GM12864 (cell line): ENCODE measurements around the gene PDE12.
A peak's percentile ranks its signal among the peaks of the same experiment; 100 is the strongest.

Source experiments
- DNase-seq: peaks from one replicate; pipeline ENCODE4 v3.0.0-alpha.2; 2011; ENCODE audit warnings: low read depth
- H3K4me3 ChIP-seq: 2 replicates; pipeline ENCODE4 v1.5.1; 2011; ENCODE audit warnings: mild to moderate bottlenecking, low read depth, low read length, control low read depth
- CTCF ChIP-seq: IDR thresholded peaks from 2 replicates; pipeline ENCODE4 v1.5.1; 2011; ENCODE audit warnings: low read depth, mild to moderate bottlenecking, moderate library complexity, low read length, control low read depth, inconsistent platforms; ENCODE audit errors: missing control alignments

Gene PDE12

GRCh38 chr3:57544181-57545125 lies 11.6 kb upstream of the PDE12 start, which contains the start of gene DNAH12:
Gene DNAH12 (minus strand): TSS chr3:57544344. CDS start chr3:57542870, 1,474 bp downstream.
- TF ChIP-seq CTCF, result no peak
- no peak for DNase-seq
- no peak within 1 kb of the TSS for H3K4me3 ChIP-seq

- no peak for TF ChIP-seq CTCF
- no peak overlapping the region for H3K4me3 ChIP-seq
- no peak for DNase-seq
Measured at GRCh38 chr3:57545636-57546268, 10.3 kb upstream of the PDE12 start.

GRCh38 chr3:57546616-57547015 lies 9.5 kb upstream of the PDE12 start:
- no peak for TF ChIP-seq CTCF
- H3K4me3 ChIP-seq, result no peak overlapping the region

GRCh38 chr3:57555306-57555705 lies 768 bp upstream of the PDE12 start:
- H3K4me3 ChIP-seq, result peak overlapping the region; percentile 83
- DNase-seq, result no peak
- TF ChIP-seq CTCF, result no peak

More at GRCh38 chr3:57546616-57547015, 9.5 kb upstream of the PDE12 start:
- DNase-seq, result no peak

- no peak for TF ChIP-seq CTCF
- DNase-seq, result no peak
Measured at GRCh38 chr3:57556459-57557084, 498 bp downstream of the PDE12 start.

GRCh38 chr3:57557085-57557537 lies 1.0 kb downstream of the PDE12 start:
- TF ChIP-seq CTCF, result no peak
- no peak for DNase-seq
- H3K4me3 ChIP-seq, result peak overlapping the region; percentile 83

More at GRCh38 chr3:57556459-57557084, 498 bp downstream of the PDE12 start:
- H3K4me3 ChIP-seq, result peak overlapping the region; percentile 83
